ENCODE results near the gene FRMD8.

FRMD8 gene

GRCh38 chr11:65434667-65435410 is 48.4 kb downstream of the FRMD8 start:
- no peak for DNase-seq (ENCODE audit: extremely low read depth, insufficient read length)
- H3K4me3 ChIP-seq (replicated peaks; ENCODE audit: low read depth, low read length), result no peak overlapping the region
- no peak for TF ChIP-seq CTCF (IDR thresholded peaks at IDR 0.05; ENCODE audit: insufficient read depth, low read length, poor library complexity, severe bottlenecking)
- H3K27me3 ChIP-seq (replicated peaks; ENCODE audit: control insufficient read depth, insufficient read depth, low read length), result no peaks in the 10 kb centered on the region
- H3K36me3 ChIP-seq (ENCODE audit: control insufficient read depth, insufficient read depth, low read length), result peaks cover 11% of the 10 kb centered on the region

GRCh38 chr11:65435411-65435931 is 49.0 kb downstream of the FRMD8 start:
- TF ChIP-seq CTCF (IDR thresholded peaks at IDR 0.05; ENCODE audit: insufficient read depth, low read length, poor library complexity, severe bottlenecking), result no peak
- peaks cover 11% of the 10 kb centered on the region for H3K36me3 ChIP-seq (ENCODE audit: control insufficient read depth, insufficient read depth, low read length)
- DNase-seq (ENCODE audit: extremely low read depth, insufficient read length), result no peak
- H3K4me3 ChIP-seq (replicated peaks; ENCODE audit: low read depth, low read length), result no peak overlapping the region
- H3K27me3 ChIP-seq (replicated peaks; ENCODE audit: control insufficient read depth, insufficient read depth, low read length), result no peaks in the 10 kb centered on the region

- no peak for TF ChIP-seq CTCF (IDR thresholded peaks at IDR 0.05; ENCODE audit: insufficient read depth, low read length, poor library complexity, severe bottlenecking)
- Histone ChIP-seq H3K27me3 (replicated peaks; ENCODE audit: control insufficient read depth, insufficient read depth, low read length) (no peaks in the 10 kb centered on the region), H3K36me3 (ENCODE audit: control insufficient read depth, insufficient read depth, low read length) (peaks cover 11% of the 10 kb centered on the region), H3K4me3 (replicated peaks; ENCODE audit: low read depth, low read length) (no peak overlapping the region)
- no peak for DNase-seq (ENCODE audit: extremely low read depth, insufficient read length)
These were observed 49.6 kb downstream of the FRMD8 start for GRCh38 chr11:65435981-65436411.

GRCh38 chr11:65436412-65437032 is 50.1 kb downstream of the FRMD8 start:
- TF ChIP-seq CTCF (IDR thresholded peaks at IDR 0.05; ENCODE audit: insufficient read depth, low read length, poor library complexity, severe bottlenecking), result no peak
- no peak for DNase-seq (ENCODE audit: extremely low read depth, insufficient read length)
- Histone ChIP-seq H3K36me3 (ENCODE audit: control insufficient read depth, insufficient read depth, low read length) (peaks cover 11% of the 10 kb centered on the region), H3K27me3 (replicated peaks; ENCODE audit: control insufficient read depth, insufficient read depth, low read length) (no peaks in the 10 kb centered on the region), H3K4me3 (replicated peaks; ENCODE audit: low read depth, low read length) (no peak overlapping the region)

- Histone ChIP-seq H3K4me3 (replicated peaks; ENCODE audit: low read depth, low read length) (no peak overlapping the region), H3K27me3 (replicated peaks; ENCODE audit: control insufficient read depth, insufficient read depth, low read length) (no peaks in the 10 kb centered on the region), H3K36me3 (ENCODE audit: control insufficient read depth, insufficient read depth, low read length) (peaks cover 11% of the 10 kb centered on the region)
- TF ChIP-seq CTCF (IDR thresholded peaks at IDR 0.05; ENCODE audit: insufficient read depth, low read length, poor library complexity, severe bottlenecking), result no peak
- no peak for DNase-seq (ENCODE audit: extremely low read depth, insufficient read length)
These were observed 51.2 kb downstream of the FRMD8 start for GRCh38 chr11:65437436-65438227.
